ENCODE results near the gene RMND5B.

Gene RMND5B

DNA sequence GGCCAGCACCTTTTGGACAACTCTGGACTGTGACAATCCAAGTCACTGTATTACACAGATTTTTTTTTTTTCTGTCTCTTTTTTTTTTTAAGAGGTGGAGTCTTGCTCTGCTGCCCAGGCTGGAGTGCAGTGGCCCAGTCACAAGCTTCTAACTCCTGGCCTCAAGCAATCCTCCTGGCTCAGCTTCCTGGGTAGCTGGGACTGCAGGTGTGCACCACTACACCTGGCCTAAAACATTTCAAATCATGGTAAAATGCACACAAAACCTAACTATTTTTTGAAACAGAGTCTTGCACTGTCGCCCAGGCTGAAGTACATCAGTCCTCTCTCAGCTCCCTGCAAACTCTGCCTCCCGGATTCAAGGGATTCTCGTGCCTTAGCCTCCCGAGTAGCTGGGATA, 24.7 kb upstream of the RMND5B start:
- no peaks in the 10 kb centered on the region for H3K27me3 ChIP-seq
- no peaks in the 10 kb centered on the region for H3K4me1 ChIP-seq
- H3K4me3 ChIP-seq (ENCODE audit: low read depth, low read length): no peak overlapping the region
- H3K9me3 ChIP-seq: no peaks in the 10 kb centered on the region
- no peaks in the 10 kb centered on the region for H3K36me3 ChIP-seq
- no peak for DNase-seq
- TF ChIP-seq, protein P1, sequence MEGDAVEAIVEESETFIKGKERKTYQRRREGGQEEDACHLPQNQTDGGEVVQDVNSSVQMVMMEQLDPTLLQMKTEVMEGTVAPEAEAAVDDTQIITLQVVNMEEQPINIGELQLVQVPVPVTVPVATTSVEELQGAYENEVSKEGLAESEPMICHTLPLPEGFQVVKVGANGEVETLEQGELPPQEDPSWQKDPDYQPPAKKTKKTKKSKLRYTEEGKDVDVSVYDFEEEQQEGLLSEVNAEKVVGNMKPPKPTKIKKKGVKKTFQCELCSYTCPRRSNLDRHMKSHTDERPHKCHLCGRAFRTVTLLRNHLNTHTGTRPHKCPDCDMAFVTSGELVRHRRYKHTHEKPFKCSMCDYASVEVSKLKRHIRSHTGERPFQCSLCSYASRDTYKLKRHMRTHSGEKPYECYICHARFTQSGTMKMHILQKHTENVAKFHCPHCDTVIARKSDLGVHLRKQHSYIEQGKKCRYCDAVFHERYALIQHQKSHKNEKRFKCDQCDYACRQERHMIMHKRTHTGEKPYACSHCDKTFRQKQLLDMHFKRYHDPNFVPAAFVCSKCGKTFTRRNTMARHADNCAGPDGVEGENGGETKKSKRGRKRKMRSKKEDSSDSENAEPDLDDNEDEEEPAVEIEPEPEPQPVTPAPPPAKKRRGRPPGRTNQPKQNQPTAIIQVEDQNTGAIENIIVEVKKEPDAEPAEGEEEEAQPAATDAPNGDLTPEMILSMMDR (IDR thresholded peaks at IDR 0.05; ENCODE audit: low read depth, low read length): no peak

DNA sequence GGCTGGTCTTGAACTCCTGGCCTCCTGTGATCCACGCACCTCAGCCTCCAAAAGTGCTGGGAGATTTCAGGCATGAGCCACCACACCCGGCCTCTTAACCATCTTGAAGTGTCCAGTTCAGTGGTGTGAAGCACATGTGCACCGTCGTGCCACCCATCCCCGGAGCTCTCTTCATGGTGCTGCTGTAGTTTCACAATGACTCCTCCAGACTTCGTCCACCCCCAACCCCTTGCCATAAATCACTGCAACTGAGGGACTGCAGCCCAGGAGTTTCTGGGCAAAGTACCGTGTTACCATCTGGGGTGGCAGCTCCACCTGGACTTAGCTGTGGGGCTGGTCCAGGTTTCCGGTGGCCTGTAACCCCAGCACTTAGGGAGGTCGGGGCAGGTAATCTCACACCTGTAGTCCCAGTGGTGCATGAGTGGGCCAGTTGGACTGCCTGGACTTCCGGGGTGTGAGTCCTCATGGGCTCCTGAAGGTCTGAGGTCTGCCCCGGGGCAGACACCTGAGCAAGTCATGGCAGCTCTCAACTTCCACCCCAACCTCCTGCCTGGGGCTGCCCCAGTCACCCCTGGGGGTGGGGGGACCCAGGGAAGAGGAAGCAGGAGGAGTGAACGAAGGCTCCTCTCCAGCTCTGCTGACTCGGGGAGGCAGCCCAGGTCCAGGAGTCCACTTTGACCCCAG, 24.1 kb upstream of the RMND5B start:
- H3K4me1 ChIP-seq: no peaks in the 10 kb centered on the region
- DNase-seq: no peak

DNA sequence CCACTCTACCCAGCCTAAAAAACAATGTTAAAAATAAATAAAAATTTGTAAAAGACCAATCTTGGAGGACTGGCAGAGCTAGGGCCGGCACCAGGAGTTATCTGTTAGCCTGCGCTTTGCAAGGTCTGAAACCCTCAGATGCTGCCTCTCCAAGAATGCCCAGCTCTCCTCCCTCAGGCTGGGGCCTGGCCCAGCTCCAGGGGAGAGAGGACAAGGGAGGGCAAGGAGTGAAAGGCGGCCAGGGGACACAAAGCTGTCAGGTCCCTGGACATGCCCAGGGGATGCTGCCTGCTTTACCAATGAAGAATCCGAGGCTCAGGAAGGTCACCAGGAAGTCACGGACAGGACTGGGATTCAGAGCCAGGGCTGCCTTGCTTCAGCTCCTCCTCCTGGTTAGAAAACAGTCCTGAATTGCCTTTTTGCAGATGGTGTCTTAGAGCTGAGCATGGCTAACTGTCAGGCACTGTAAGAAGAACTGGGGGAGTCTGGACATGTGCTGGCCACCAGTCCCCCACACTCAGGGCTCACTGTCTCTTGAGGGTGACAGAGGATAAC, 23.0 kb upstream of the RMND5B start:
- H3K4me1 ChIP-seq: no peaks in the 10 kb centered on the region
- H3K9me3 ChIP-seq: peaks cover 4% of the 10 kb centered on the region; the same call in 1 of the 2 replicates
- H3K36me3 ChIP-seq: no peaks in the 10 kb centered on the region
- no peak for DNase-seq
- H3K4me3 ChIP-seq (ENCODE audit: low read depth, low read length): no peak overlapping the region
- TF ChIP-seq, protein P1 (IDR thresholded peaks at IDR 0.05; ENCODE audit: low read depth, low read length): no peak
- peaks cover 4% of the 10 kb centered on the region for H3K27me3 ChIP-seq

More for the DNA sequence above, 24.1 kb upstream of the RMND5B start:
- H3K9me3 ChIP-seq: no peaks in the 10 kb centered on the region
- no peaks in the 10 kb centered on the region for H3K36me3 ChIP-seq
- TF ChIP-seq, protein P1 (IDR thresholded peaks at IDR 0.05; ENCODE audit: low read depth, low read length): no peak
- no peaks in the 10 kb centered on the region for H3K27me3 ChIP-seq
- H3K4me3 ChIP-seq (ENCODE audit: low read depth, low read length): no peak overlapping the region

DNA sequence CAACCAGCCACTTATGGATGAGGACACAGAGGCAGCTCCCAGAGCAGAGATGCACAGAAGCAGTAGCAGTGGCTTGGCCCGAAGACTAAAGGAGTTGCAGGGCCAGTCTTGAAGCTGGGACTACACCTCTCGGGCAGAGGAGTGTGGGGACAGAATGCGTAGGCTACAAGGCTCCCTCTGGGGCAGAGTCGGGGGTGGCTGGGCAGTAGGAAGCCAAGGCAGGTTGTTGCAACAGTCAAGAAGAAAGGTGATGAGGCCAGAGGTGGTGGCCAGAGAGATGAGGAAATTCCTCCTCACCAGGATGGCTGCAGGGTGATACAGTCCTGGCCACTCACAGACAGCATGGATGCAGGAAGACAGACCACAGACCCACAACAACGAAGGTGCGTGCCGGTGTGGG, 22.4 kb upstream of the RMND5B start:
- H3K4me3 ChIP-seq (ENCODE audit: low read depth, low read length): no peak overlapping the region
- peaks cover 7% of the 10 kb centered on the region; the same call in 1 of the 2 replicates for H3K9me3 ChIP-seq
- peaks cover 10% of the 10 kb centered on the region for H3K27me3 ChIP-seq
- no peaks in the 10 kb centered on the region for H3K36me3 ChIP-seq
- H3K4me1 ChIP-seq: no peaks in the 10 kb centered on the region
- TF ChIP-seq, protein P1 (IDR thresholded peaks at IDR 0.05; ENCODE audit: low read depth, low read length): no peak
- DNase-seq: no peak

DNA sequence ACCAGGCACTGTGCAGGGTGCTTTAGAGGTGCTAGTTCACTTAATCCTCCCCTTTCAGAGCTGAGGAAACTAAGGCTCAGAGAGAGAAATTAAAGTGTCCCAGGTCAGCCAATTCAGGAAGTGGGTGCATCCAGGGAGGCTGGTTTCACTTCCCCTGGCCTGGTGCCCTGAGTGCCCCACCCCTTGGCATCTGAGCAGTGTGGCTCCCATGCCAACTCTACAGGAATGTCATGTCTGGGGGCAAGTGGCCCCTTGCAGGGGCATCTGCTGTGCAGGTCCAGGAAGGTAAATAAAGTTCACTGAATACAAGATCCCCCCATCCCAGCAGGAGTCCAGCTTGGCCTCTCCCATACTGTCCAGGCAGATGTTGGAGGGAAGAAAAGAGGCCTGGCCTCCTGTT, 21.8 kb upstream of the RMND5B start:
- TF ChIP-seq, protein P1 (IDR thresholded peaks at IDR 0.05; ENCODE audit: low read depth, low read length): no peak
- no peaks in the 10 kb centered on the region for H3K36me3 ChIP-seq
- no peaks in the 10 kb centered on the region for H3K4me1 ChIP-seq
- no peak overlapping the region for H3K4me3 ChIP-seq (ENCODE audit: low read depth, low read length)
- H3K27me3 ChIP-seq: peaks cover 15% of the 10 kb centered on the region
- DNase-seq: no peak
- peaks cover 7% of the 10 kb centered on the region; the same call in 1 of the 2 replicates for H3K9me3 ChIP-seq

DNA sequence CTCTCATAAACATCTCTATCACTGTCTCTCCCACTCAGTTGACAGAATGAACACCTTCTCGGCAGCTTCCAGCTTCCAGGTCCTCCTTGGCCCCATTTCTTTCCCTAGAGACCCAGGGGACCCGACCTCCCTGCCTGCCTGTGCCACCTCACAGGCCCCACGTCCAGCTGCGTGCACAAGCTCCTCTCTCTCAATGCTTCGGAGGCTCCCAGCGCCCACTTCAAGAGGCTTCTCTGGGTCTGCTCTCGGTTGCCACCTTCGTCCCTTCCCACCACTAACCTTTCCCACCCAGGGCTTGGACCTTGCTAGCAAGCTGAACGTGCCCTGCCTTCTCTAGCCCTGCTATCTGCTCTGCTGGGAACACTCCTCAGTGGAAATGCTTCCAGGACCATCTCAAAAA, 20.3 kb upstream of the RMND5B start:
- no peaks in the 10 kb centered on the region for H3K36me3 ChIP-seq
- H3K27me3 ChIP-seq: peaks cover 24% of the 10 kb centered on the region
- TF ChIP-seq, protein P1 (IDR thresholded peaks at IDR 0.05; ENCODE audit: low read depth, low read length): no peak
- DNase-seq: no peak
- no peak overlapping the region for H3K4me3 ChIP-seq (ENCODE audit: low read depth, low read length)
- H3K9me3 ChIP-seq: peaks cover 7% of the 10 kb centered on the region; the same call in 1 of the 2 replicates
- no peaks in the 10 kb centered on the region for H3K4me1 ChIP-seq

All from BE2C (cell line).